Measurements from ENCODE around the gene SMOC2.

The SMOC2 gene

DNA sequence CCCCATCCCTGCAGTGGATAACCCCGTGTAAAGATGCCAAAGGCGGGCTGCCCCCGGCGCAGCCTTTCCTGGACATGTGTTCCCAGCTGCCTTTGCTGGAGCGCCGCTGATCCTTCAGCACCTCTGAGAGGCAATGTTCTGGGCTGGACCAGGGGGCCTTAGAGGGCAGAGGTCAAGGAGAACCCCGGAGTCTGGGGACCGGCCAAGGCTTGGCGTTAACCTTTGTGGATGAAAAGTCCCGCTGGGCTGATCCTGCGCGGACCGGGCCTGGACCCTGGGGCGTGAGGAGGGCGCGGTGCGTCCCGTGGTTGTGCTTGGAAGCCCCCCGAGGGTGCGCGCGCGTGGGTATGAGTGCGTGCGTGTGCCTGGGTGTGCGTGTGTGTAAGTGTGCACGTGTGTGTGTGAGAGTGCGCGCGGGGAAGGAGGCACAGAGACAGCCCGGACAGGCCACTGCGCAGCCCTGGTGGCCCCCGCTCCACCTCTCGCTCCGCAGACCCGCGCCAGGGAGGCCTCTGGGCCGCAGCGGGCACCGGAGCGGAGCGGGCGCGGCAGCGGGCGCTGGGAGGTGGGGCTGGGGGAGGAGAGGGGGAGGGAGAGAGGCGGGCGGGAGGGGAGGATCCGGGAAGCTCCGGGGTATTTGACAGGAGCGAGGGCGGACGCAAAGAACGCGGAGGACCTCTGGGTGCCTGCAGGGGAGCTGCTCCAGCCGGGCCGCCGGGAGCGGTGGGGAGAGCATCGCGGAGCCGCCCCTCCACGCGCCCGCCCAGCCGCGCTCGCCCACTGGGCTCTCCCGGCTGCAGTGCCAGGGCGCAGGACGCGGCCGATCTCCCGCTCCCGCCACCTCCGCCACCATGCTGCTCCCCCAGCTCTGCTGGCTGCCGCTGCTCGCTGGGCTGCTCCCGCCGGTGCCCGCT lies at the start of gene SMOC2:
Gene SMOC2, plus strand, starts transcription at position 665 of the 914 bp plus-strand sequence. Its CDS starts 187 bp downstream, at position 852.
- no peak for DNase-seq (ENCODE audit: low read depth, low spot score)
- TF ChIP-seq EZH2 (IDR thresholded peaks at IDR 0.05) (no peak), FOXP2 (optimal IDR thresholded peaks at IDR 0.05; ENCODE audit: control extremely low read depth, extremely low read length, insufficient read depth) (no peak), POLR2AphosphoS5 (IDR thresholded peaks at IDR 0.05; ENCODE audit: borderline replicate concordance, low read depth, low read length) (no peak)
- Histone ChIP-seq H3K9ac (ENCODE audit: insufficient read length) (no peak within 1 kb of the TSS), H3K9me3 (ENCODE audit: low read depth, low read length) (no peaks in the 10 kb centered on the region), H3K4me3 (peak within 1 kb of the TSS; percentile 72), H3K27ac (no peak within 1 kb of the TSS), H3K36me3 (ENCODE audit: insufficient read depth, low read length) (no peaks in the 10 kb centered on the region)

- DNase-seq (ENCODE audit: low read depth, low spot score) = no peak
- no peak overlapping the region for H3K27ac ChIP-seq
- no peaks in the 10 kb centered on the region for H3K9me3 ChIP-seq (ENCODE audit: low read depth, low read length)
- H3K9ac ChIP-seq (ENCODE audit: insufficient read length) = no peak overlapping the region
- no peak for TF ChIP-seq EZH2 (IDR thresholded peaks at IDR 0.05)
- TF ChIP-seq POLR2AphosphoS5 (IDR thresholded peaks at IDR 0.05; ENCODE audit: borderline replicate concordance, low read depth, low read length) = no peak
- TF ChIP-seq FOXP2 (optimal IDR thresholded peaks at IDR 0.05; ENCODE audit: control extremely low read depth, extremely low read length, insufficient read depth) = no peak
- no peak overlapping the region for H3K4me3 ChIP-seq
- H3K36me3 ChIP-seq (ENCODE audit: insufficient read depth, low read length) = no peaks in the 10 kb centered on the region
These were observed 47.7 kb upstream of the SMOC2 start for GRCh38 chr6:168393126-168393870.

- TF ChIP-seq EZH2 (IDR thresholded peaks at IDR 0.05) (no peak), POLR2AphosphoS5 (IDR thresholded peaks at IDR 0.05; ENCODE audit: borderline replicate concordance, low read depth, low read length) (no peak), FOXP2 (optimal IDR thresholded peaks at IDR 0.05; ENCODE audit: control extremely low read depth, extremely low read length, insufficient read depth) (no peak)
- no peak overlapping the region for H3K27ac ChIP-seq
- no peak overlapping the region for H3K4me3 ChIP-seq
- H3K36me3 ChIP-seq (ENCODE audit: insufficient read depth, low read length) = no peaks in the 10 kb centered on the region
- no peaks in the 10 kb centered on the region for H3K9me3 ChIP-seq (ENCODE audit: low read depth, low read length)
- no peak for DNase-seq (ENCODE audit: low read depth, low spot score)
- no peak overlapping the region for H3K9ac ChIP-seq (ENCODE audit: insufficient read length)
These were observed 46.4 kb upstream of the SMOC2 start for GRCh38 chr6:168394606-168395005.

DNA sequence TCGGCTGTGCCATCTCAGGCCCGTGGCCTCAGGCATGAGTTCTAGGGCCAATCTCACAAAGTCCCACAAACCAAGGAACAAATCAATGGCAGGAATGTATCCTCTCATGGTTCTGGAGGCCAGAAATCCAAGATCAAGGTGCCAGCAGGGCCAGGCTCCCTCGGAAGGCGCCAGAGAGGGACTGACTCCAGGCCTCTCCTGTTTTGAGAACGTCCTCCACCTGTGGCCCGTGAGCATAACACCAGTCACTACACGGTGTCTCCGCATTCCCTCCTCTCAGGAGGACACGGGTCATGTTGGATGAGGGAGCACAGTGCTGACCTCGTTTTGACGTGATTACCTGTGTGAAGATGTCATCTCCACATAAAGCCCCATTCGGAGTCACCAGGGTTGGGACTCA lies 45.0 kb upstream of the SMOC2 start:
- Histone ChIP-seq H3K36me3 (ENCODE audit: insufficient read depth, low read length) (no peaks in the 10 kb centered on the region), H3K9ac (ENCODE audit: insufficient read length) (no peak overlapping the region), H3K4me3 (no peak overlapping the region), H3K27ac (no peak overlapping the region), H3K9me3 (ENCODE audit: low read depth, low read length) (no peaks in the 10 kb centered on the region)
- TF ChIP-seq EZH2 (IDR thresholded peaks at IDR 0.05) (no peak), FOXP2 (optimal IDR thresholded peaks at IDR 0.05; ENCODE audit: control extremely low read depth, extremely low read length, insufficient read depth) (no peak), POLR2AphosphoS5 (IDR thresholded peaks at IDR 0.05; ENCODE audit: borderline replicate concordance, low read depth, low read length) (no peak)
- no peak for DNase-seq (ENCODE audit: low read depth, low spot score)

GRCh38 chr6:168396561-168396960 lies 44.4 kb upstream of the SMOC2 start:
- Histone ChIP-seq H3K4me3 (no peak overlapping the region), H3K9me3 (ENCODE audit: low read depth, low read length) (no peaks in the 10 kb centered on the region), H3K9ac (ENCODE audit: insufficient read length) (no peak overlapping the region), H3K36me3 (ENCODE audit: insufficient read depth, low read length) (no peaks in the 10 kb centered on the region), H3K27ac (no peak overlapping the region)
- TF ChIP-seq POLR2AphosphoS5 (IDR thresholded peaks at IDR 0.05; ENCODE audit: borderline replicate concordance, low read depth, low read length) (no peak), FOXP2 (optimal IDR thresholded peaks at IDR 0.05; ENCODE audit: control extremely low read depth, extremely low read length, insufficient read depth) (no peak), EZH2 (IDR thresholded peaks at IDR 0.05) (no peak)
- DNase-seq (ENCODE audit: low read depth, low spot score) = no peak

DNA sequence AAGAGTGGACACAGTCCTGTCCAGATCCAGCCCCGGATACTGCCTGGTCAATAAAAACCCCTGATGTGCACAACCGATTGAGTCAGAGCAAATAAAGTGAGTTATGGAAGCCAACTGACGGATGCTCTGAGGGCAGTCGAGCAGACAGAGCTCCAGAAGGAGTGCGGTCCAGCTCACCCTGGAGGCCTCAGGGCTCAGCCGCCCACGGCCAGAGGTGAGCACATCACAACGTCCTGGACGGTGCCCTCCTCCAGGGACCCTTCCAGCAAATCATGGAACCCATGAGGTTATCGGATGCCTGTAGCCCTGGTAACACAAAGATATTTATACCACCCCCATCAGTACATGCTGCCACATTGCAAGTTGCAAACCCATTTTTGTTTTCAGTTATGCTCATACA lies 44.0 kb upstream of the SMOC2 start:
- no peak for DNase-seq (ENCODE audit: low read depth, low spot score)
- TF ChIP-seq POLR2AphosphoS5 (IDR thresholded peaks at IDR 0.05; ENCODE audit: borderline replicate concordance, low read depth, low read length) (no peak), EZH2 (IDR thresholded peaks at IDR 0.05) (no peak)
- no peak overlapping the region for H3K9ac ChIP-seq (ENCODE audit: insufficient read length)
- no peak overlapping the region for H3K4me3 ChIP-seq
- H3K27ac ChIP-seq = no peak overlapping the region
- no peaks in the 10 kb centered on the region for H3K9me3 ChIP-seq (ENCODE audit: low read depth, low read length)
- H3K36me3 ChIP-seq (ENCODE audit: insufficient read depth, low read length) = no peaks in the 10 kb centered on the region

DNA sequence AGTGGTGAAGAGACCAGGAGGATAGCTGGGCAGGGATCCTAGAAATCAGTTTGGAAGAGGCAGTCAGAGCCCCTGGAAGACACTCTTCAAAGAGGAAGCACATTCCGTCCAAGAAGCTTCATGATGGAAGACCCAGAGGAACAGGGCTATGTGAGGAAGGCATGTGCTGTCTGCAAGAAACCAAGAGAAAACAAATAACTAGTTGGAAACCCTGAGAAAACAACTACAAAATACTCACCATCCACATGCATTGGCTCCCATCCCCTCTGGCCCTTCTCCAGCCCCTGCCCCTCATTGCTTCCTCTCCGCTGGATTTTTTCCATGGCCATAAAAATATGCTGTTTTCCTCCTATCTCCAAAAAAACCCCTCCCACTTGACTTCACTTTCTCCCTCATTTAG lies 40.9 kb upstream of the SMOC2 start:
- H3K9me3 ChIP-seq (ENCODE audit: low read depth, low read length) = no peaks in the 10 kb centered on the region
- no peak overlapping the region for H3K9ac ChIP-seq (ENCODE audit: insufficient read length)
- no peaks in the 10 kb centered on the region for H3K36me3 ChIP-seq (ENCODE audit: insufficient read depth, low read length)
- H3K27ac ChIP-seq = no peak overlapping the region
- TF ChIP-seq EZH2 (IDR thresholded peaks at IDR 0.05) (no peak), FOXP2 (optimal IDR thresholded peaks at IDR 0.05; ENCODE audit: control extremely low read depth, extremely low read length, insufficient read depth) (no peak), POLR2AphosphoS5 (IDR thresholded peaks at IDR 0.05; ENCODE audit: borderline replicate concordance, low read depth, low read length) (no peak)
- no peak overlapping the region for H3K4me3 ChIP-seq
- DNase-seq (ENCODE audit: low read depth, low spot score) = no peak

GRCh38 chr6:168403370-168404005 lies 37.5 kb upstream of the SMOC2 start:
- DNase-seq (ENCODE audit: low read depth, low spot score) = no peak
- TF ChIP-seq FOXP2 (optimal IDR thresholded peaks at IDR 0.05; ENCODE audit: control extremely low read depth, extremely low read length, insufficient read depth) = no peak
- no peak for TF ChIP-seq POLR2AphosphoS5 (IDR thresholded peaks at IDR 0.05; ENCODE audit: borderline replicate concordance, low read depth, low read length)
- TF ChIP-seq EZH2 (IDR thresholded peaks at IDR 0.05) = no peak
- Histone ChIP-seq H3K4me3 (no peak overlapping the region), H3K9ac (ENCODE audit: insufficient read length) (no peak overlapping the region), H3K36me3 (ENCODE audit: insufficient read depth, low read length) (no peaks in the 10 kb centered on the region), H3K27ac (no peak overlapping the region), H3K9me3 (ENCODE audit: low read depth, low read length) (no peaks in the 10 kb centered on the region)
